Breast epithelium (tissue), 4 donors: ENCODE data around the gene ZNF30. TPM values are rescaled to one million over a fixed set of nuclear protein-coding genes. Genes with fewer than 3 reads are reported as not detected.

Experiments
- DNase-seq, 2 donors: peaks; one replicate each; pipeline ENCODE4 v3.0.0-alpha.2; 2019; ENCODE audit warnings: low spot score in 2 of 2
- H3K27ac ChIP-seq, 2 donors: fragments of 200-600 bp; sonication (generic) in 1 of 2; one replicate each; pipeline ENCODE4 v1.5.1; 2016 to 2019; ENCODE audit warnings: mild to moderate bottlenecking in 1 of 2
- H3K27me3 ChIP-seq, 2 donors: fragments of 200-600 bp; sonication (generic) in 1 of 2; one replicate each; pipeline versions ENCODE4 v1.5.1 to v1.6.0; 2017 to 2019; ENCODE audit warnings: control low read depth in 1 of 2, mild to moderate bottlenecking in 1 of 2
- H3K36me3 ChIP-seq: fragments of 200-600 bp; one replicate; pipeline ENCODE4 v1.5.1; 2019
- H3K4me1 ChIP-seq, 2 donors: fragments of 200-600 bp; sonication (generic); one replicate each; pipeline ENCODE4 v1.5.1; 2016 to 2019; ENCODE audit warnings: control low read depth in 1 of 2
- H3K4me3 ChIP-seq, 3 donors: fragments of 200-600 bp; sonication (generic); 1 replicate in 2 of 3; 2 replicates in 1 of 3; pipeline ENCODE4 v1.5.1; 2016 to 2019; ENCODE audit warnings: mild to moderate bottlenecking in 3 of 3, moderate library complexity in 2 of 3
- H3K9me3 ChIP-seq, 2 donors: fragments of 200-600 bp; sonication (generic) in 1 of 2; one replicate each; pipeline ENCODE4 v1.5.1; 2016 to 2019; ENCODE audit warnings: control low read depth in 1 of 2
- POLR2A ChIP-seq: fragments of 450-650 bp; IDR thresholded peaks from one replicate; pipeline ENCODE4 v1.6.1; 2016; ENCODE audit warnings: antibody characterized with exemption, mild to moderate bottlenecking, moderate library complexity
- POLR2AphosphoS5 ChIP-seq, 3 donors: sonication (generic); formaldehyde crosslinking; IDR thresholded peaks; one replicate each; pipeline ENCODE4 v1.6.1; 2017; ENCODE audit warnings: antibody characterized with exemption in 3 of 3
- intact Hi-C: fragments of 100-400 bp; cut with DNase I; formaldehyde crosslinking; loops from one replicate; pipeline ENCODE4 v1.15.1; 2023; ENCODE audit warnings: low total_unique reads
- total RNA-seq, 3 donors: library from RNA; depleted of rRNA; stranded (reverse); fragments of >200 nt; gene quantifications; one replicate each; pipeline ENCODE4 v1.1.0, GENCODE V29; 2016
- TF ChIP-seq, protein P1 (sequence below), 3 donors: fragments of 450-650 bp; IDR thresholded peaks; one replicate each; pipeline ENCODE4 v1.5.1; 2016 to 2017; ENCODE audit warnings: antibody characterized with exemption in 3 of 3, mild to moderate bottlenecking in 3 of 3, moderate library complexity in 3 of 3

ZNF30 gene
- total RNA-seq, 3 donors from 2014 or later = 1.6 to 3.8 (median 2.0) TPM

DNA sequence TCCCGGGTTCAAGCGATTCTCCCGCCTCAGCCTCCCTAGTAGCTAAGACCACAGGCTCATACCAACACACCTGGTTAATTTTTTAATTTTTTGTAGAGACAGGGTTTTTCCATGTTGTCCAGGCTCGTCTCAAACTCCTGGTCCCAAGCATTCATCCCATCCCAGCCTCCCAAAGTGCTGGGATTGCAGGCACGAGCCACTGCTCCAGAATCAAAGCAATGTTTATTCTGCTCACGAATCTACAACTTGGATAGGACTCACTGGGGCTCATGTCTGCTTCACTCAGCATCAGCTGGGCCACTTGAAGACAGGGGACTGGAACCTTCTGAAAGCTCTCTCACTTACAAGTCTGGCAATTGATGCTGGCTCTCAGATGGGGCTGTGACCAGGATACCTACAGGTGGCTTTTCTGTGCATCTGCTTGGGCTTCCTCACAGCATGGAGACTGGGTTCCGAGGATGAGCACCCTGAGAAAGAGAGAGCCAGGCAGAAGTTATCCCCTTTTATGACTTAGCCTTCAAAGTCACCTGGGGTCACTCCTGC is 45.5 kb downstream of the ZNF30 start:
- Histone ChIP-seq H3K27me3 (no peaks in the 10 kb centered on the region), H3K36me3 (no peaks in the 10 kb centered on the region), H3K27ac (no peak overlapping the region), H3K4me3 (no peak overlapping the region), H3K4me1 (no peaks in the 10 kb centered on the region), H3K9me3 (peaks cover 0 to 14% of the 10 kb centered on the region in 2 donors)
- TF ChIP-seq POLR2AphosphoS5 (IDR thresholded peaks at IDR 0.05) (no peak), POLR2A (no peak)
- TF ChIP-seq, protein P1, sequence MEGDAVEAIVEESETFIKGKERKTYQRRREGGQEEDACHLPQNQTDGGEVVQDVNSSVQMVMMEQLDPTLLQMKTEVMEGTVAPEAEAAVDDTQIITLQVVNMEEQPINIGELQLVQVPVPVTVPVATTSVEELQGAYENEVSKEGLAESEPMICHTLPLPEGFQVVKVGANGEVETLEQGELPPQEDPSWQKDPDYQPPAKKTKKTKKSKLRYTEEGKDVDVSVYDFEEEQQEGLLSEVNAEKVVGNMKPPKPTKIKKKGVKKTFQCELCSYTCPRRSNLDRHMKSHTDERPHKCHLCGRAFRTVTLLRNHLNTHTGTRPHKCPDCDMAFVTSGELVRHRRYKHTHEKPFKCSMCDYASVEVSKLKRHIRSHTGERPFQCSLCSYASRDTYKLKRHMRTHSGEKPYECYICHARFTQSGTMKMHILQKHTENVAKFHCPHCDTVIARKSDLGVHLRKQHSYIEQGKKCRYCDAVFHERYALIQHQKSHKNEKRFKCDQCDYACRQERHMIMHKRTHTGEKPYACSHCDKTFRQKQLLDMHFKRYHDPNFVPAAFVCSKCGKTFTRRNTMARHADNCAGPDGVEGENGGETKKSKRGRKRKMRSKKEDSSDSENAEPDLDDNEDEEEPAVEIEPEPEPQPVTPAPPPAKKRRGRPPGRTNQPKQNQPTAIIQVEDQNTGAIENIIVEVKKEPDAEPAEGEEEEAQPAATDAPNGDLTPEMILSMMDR (IDR thresholded peaks at IDR 0.05) = no peak
- DNase-seq = peak in 1 of 2 donors; percentile 4
- intact Hi-C loops = no loop called here

DNA sequence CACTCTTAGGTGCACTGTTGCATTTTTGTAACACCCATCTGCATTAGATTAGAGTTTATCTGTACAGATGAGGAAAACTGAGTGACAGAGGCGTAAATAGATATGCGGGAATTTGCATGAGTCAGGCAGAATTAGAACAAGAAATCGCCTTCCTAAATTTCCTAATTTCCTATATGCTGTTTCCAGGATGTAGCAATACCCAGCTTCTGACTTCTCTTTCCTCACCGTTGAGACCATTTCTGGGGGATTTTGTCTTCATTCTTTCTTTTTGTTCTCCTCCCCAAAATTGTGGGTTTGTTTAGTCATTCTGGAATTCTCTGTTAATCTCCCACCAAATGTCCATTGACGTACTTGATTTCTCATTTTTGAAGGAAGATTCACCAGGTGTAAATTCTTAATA is 47.9 kb downstream of the ZNF30 start:
- TF ChIP-seq POLR2AphosphoS5 (IDR thresholded peaks at IDR 0.05) (no peak), POLR2A (no peak)
- TF ChIP-seq, protein P1 (IDR thresholded peaks at IDR 0.05) = no peak
- Histone ChIP-seq H3K4me3 (no peak overlapping the region), H3K36me3 (no peaks in the 10 kb centered on the region), H3K4me1 (no peaks in the 10 kb centered on the region), H3K27me3 (no peaks in the 10 kb centered on the region), H3K9me3 (peaks cover 0 to 8% of the 10 kb centered on the region in 2 donors), H3K27ac (no peak overlapping the region)
- intact Hi-C loops = loop anchor here (5.0 kb wide), 1 partner anchor 38 kb away; no protein-coding TSS in a partner anchor
- no peak for DNase-seq

DNA sequence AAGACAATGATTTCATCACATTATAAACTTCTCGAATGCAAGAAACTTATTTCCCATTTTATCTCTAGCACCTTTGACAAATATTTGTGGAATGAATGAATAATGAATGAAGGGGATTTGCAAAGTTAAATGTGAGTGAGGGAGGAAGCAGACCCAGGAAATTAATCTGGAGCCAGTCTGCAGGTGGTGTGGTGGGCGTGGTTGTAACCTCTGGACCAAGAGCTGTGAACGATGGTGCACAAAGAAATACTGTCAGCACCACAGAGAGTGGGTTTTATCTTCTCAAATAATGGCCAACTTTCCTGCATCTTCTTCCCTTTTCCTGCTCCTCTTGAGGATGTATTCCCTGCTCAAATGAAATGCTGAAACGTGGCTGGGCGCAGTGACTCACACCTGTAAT is 48.4 kb downstream of the ZNF30 start:
- Histone ChIP-seq H3K27ac (no peak overlapping the region), H3K9me3 (peaks cover 0 to 8% of the 10 kb centered on the region in 2 donors), H3K36me3 (no peaks in the 10 kb centered on the region), H3K4me3 (no peak overlapping the region), H3K4me1 (no peaks in the 10 kb centered on the region), H3K27me3 (no peaks in the 10 kb centered on the region)
- DNase-seq = no peak
- TF ChIP-seq POLR2AphosphoS5 (IDR thresholded peaks at IDR 0.05) = no peak
- no peak for TF ChIP-seq POLR2A
- TF ChIP-seq, protein P1 (IDR thresholded peaks at IDR 0.05) = no peak
- intact Hi-C loops = loop anchor here (5.0 kb wide), 1 partner anchor 37 kb away; no protein-coding TSS in a partner anchor

DNA sequence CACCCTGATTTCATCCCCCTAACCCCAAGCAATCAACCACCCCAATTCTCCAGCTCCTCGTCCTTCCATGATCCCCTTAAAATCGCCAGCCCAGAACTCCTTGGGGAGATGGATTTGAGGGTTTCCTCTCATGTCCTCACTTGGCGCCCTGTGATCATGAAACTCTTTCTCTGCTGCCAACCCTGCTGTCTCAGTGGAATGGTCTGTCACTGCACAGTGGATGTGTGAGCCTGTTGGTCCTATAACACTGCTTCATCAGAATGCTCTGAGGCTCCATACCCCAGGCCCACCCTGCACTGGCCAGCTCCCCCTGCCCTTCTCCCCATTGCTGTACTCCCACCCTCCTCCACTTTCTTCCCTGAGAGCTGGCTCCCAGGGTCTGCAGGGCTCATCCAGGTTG is 49.9 kb downstream of the ZNF30 start:
- Histone ChIP-seq H3K4me1 (no peaks in the 10 kb centered on the region), H3K27me3 (no peaks in the 10 kb centered on the region), H3K36me3 (no peaks in the 10 kb centered on the region), H3K27ac (no peak overlapping the region), H3K9me3 (peaks cover 0 to 8% of the 10 kb centered on the region in 2 donors), H3K4me3 (no peak overlapping the region)
- no peak for TF ChIP-seq POLR2AphosphoS5 (IDR thresholded peaks at IDR 0.05)
- no peak for TF ChIP-seq POLR2A
- TF ChIP-seq, protein P1 (IDR thresholded peaks at IDR 0.05) = no peak
- DNase-seq = no peak
- intact Hi-C loops = loop anchor here (5.0 kb wide), 1 partner anchor 36 kb away; no protein-coding TSS in a partner anchor

DNA sequence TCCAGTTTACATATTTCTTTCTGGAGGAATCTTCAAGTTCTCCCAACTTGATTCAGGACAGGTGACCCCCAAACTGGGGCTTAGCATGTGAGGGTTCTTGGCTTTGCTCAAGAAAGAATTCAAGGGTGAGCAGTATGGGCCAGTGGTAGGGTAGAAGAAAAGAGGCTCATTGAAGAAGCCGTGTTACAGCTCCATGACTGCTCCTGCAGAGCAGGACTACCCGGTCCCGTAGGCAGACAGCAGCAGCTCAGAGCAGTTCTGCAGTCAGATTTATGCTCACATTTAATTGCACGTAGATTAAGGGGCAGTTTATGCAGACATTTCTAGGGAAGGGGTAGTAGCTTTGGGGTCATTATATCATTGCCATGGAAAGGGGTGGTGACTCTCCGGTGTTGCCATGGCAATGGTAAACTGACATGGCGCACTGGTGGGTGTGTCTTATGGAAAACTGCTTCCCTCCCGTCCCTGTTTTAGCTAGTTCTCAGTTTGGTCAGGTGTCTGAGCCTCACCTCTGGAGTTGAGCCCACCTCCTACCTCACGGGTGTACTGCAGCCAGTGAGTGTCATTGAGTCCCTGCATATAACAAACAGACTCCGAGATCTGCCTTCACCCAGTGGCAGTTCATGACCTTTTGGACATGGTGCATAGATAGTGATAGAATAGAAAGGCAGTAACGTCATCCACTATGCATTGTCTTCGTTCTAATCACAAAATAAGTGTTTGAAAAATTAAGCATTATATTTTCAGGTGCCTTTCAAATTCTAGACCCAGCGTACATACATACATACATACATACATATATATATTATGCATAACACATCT is 53.3 kb downstream of the ZNF30 start:
- peaks cover 0 to 8% of the 10 kb centered on the region in 2 donors for H3K9me3 ChIP-seq
- intact Hi-C loops = loop anchor here (5.0 kb wide), 1 partner anchor 32 kb away; no protein-coding TSS in a partner anchor

More for the DNA sequence above, 53.3 kb downstream of the ZNF30 start:
- Histone ChIP-seq H3K4me1 (no peaks in the 10 kb centered on the region), H3K36me3 (no peaks in the 10 kb centered on the region), H3K27me3 (no peaks in the 10 kb centered on the region), H3K4me3 (no peak overlapping the region), H3K27ac (no peak overlapping the region)
- TF ChIP-seq, protein P1 (IDR thresholded peaks at IDR 0.05) = no peak
- TF ChIP-seq POLR2A (no peak), POLR2AphosphoS5 (IDR thresholded peaks at IDR 0.05) (no peak)
- DNase-seq = no peak
